ES-I3 (cell line): Measurements from ENCODE around the gene GPR45.

Source experiments
- H3K36me3 ChIP-seq: 2 replicates; pipeline ENCODE4 v1.6.1; 2013; ENCODE audit warnings: mild to moderate bottlenecking, low read length, control low read depth, moderate library complexity; ENCODE audit not compliant: insufficient read depth
- H3K4me1 ChIP-seq: 2 replicates; pipeline ENCODE4 v1.6.1; 2013; ENCODE audit warnings: mild to moderate bottlenecking, control low read depth, low read length; ENCODE audit not compliant: insufficient read depth
- H3K9ac ChIP-seq: 2 replicates; pipeline ENCODE4 v1.6.1; 2013; ENCODE audit warnings: low read depth, mild to moderate bottlenecking, low read length, moderate library complexity
- H3K9me3 ChIP-seq: 2 replicates; pipeline ENCODE4 v1.6.1; 2013; ENCODE audit warnings: mild to moderate bottlenecking, low read length, moderate library complexity; ENCODE audit not compliant: control insufficient read depth, insufficient read depth

The GPR45 gene

DNA sequence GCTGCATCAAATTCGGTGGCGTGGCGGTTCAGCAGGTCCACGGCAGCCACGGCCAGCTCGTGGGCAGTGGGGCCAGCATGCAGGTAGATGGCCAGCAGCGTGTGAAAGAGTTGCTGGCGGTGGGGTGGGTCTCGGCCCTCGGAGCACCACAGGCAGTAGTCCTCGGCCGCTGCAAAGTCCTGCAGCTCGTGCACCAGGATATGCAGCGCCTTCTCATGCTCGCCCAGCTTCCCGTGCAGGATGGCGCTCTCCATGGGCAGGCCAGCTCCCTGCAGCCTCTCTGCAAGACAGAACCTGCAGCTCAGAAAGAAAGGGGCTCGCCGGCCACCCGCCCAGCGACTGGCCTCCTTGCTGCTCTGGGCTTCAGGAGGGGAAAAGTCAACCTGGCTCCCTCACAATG, 27.9 kb downstream of the GPR45 start:
- Histone ChIP-seq H3K4me1 (no peaks in the 10 kb centered on the region), H3K9me3 (no peaks in the 10 kb centered on the region), H3K9ac (no peak overlapping the region), H3K36me3 (peaks cover 2% of the 10 kb centered on the region)

DNA sequence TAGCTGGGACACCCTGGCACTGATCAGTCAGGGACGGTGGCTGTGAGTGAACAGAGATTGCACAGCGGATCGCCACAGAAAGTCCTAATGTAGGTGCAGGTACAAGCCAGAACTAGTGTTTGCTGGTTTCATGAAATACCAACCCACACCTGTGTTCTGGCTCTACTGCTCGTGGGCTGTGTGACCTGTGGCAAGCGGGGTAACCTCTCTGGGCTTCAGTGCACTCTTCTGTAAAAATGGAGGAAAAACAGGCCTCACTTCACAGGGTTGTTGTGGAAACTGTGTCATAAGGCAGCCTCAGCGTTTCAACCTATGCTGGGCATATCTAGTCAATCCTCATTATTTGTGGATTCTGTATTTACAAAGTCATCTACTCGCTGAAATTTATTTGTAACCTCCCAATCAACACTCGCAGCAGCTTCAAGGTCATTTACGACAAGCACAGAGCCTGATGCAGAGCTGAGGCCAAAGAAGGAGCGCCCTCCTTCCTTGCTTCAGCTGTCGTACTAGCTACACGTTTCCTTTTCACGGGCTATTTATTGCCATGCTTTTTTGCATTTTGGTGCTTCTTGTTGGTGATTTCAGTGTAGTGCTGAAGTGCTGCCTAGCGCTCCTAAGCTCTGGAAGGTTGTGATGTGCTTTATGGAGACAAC, 30.0 kb downstream of the GPR45 start:
- Histone ChIP-seq H3K9ac (no peak overlapping the region), H3K36me3 (peaks cover 2% of the 10 kb centered on the region; the same call in 1 of the 2 replicates), H3K9me3 (no peaks in the 10 kb centered on the region), H3K4me1 (no peaks in the 10 kb centered on the region)

DNA sequence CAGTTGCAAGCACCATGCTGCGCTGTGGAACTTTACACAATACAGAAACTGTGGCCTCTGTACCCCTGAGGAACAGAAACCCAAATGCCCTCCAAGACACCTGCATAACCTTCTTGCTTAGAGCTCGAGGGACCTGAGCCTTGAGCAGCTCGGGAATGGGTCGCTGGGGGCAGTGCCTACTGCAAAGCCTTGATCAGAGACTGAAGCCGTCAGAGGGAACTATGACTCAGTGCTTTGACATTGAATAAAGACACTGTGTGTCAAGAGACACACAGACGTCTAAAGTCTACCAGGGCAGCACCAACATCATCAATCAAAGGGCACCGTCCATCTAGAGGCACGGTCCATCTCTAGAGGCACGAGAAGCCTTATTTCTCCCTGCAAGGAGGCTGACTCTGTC, 30.6 kb downstream of the GPR45 start:
- Histone ChIP-seq H3K9ac (no peak overlapping the region), H3K4me1 (no peaks in the 10 kb centered on the region), H3K9me3 (no peaks in the 10 kb centered on the region), H3K36me3 (peaks cover 2% of the 10 kb centered on the region; the same call in 1 of the 2 replicates)

DNA sequence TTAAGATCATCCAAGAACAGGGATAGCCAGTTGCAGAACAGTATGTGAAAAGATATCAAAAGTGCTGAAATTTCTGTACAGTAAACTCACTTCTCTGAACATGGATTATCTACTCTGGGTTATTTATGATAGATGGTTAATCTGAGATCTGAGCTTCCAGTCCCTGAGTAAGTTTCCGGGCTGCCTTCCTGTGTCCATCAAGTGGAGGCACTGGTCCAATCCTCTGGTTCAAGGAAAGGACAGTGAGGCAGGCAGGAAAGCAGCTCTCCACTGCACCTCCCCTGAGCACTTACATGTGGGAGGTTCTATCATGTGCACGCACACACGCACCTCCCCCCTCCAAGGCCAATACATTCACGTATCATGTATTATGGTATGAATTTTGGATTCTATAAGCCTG, 32.5 kb downstream of the GPR45 start:
- Histone ChIP-seq H3K9ac (no peak overlapping the region), H3K4me1 (no peaks in the 10 kb centered on the region), H3K9me3 (no peaks in the 10 kb centered on the region), H3K36me3 (no peaks in the 10 kb centered on the region; the same call in 1 of the 2 replicates)

DNA sequence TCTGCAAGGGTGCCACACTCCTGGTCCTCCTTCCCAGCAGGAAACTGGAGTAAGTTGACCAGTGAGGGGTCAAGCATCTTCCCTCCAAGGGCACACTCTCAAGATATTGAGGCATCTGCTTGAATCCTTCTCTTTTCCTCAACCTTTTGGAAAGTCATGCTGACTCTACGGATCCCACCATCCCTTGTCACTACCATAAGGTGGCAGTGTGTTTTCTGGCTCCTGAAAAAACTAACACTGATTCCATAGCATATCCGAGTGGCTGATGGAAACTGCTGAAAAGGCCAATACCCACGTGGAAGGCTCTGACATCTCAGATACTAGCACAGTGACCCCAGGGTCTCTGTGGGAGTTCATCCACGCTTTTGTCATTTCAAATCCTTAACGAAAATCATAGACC, 37.1 kb downstream of the GPR45 start:
- H3K36me3 ChIP-seq: no peaks in the 10 kb centered on the region; the same call in none of the 2 replicates
- no peaks in the 10 kb centered on the region for H3K4me1 ChIP-seq
- no peak overlapping the region for H3K9ac ChIP-seq
- no peaks in the 10 kb centered on the region for H3K9me3 ChIP-seq

DNA sequence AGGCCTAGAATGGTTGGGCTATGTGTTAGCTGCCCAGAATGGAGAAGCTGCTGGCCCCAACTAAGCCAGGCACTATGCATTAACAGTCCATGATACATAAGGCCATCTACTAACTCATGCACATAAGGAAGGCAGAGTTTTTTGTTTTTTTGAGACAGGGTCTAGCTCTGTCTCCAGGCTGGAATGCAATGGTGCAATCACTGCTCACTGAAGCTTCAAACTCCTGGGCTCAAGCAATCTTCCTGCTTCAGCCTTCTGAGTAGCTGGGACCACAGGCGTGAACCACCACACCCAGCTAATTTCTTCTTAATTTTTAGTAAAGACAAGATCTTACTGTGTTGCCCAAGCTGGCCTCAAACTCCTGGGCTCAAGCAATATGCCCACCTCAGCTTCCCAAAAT, 37.6 kb downstream of the GPR45 start:
- no peak overlapping the region for H3K9ac ChIP-seq
- H3K36me3 ChIP-seq: no peaks in the 10 kb centered on the region; the same call in none of the 2 replicates
- no peaks in the 10 kb centered on the region for H3K9me3 ChIP-seq
- H3K4me1 ChIP-seq: no peaks in the 10 kb centered on the region

DNA sequence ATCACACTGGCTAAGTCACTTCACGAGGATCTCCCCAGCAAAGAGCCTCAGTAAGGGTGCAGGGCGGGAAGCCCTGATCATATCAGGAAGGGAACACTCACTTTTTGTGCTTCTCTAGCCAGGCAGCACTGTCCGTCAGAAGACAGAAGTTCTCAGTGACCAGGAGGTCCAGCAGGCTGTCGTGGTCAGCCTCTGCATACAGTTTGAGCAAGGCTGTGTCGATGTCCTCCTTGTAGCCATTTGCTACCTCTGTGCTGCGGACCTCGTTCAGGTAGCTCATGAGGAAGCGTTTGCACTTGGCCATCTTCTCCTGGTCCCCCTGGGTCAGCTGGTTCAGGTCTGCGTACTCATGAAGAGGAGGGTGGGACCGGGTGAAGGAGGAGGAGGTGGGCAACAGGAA, 38.7 kb downstream of the GPR45 start:
- no peak overlapping the region for H3K9ac ChIP-seq
- no peaks in the 10 kb centered on the region for H3K9me3 ChIP-seq
- H3K4me1 ChIP-seq: no peaks in the 10 kb centered on the region
- no peaks in the 10 kb centered on the region; the same call in none of the 2 replicates for H3K36me3 ChIP-seq

DNA sequence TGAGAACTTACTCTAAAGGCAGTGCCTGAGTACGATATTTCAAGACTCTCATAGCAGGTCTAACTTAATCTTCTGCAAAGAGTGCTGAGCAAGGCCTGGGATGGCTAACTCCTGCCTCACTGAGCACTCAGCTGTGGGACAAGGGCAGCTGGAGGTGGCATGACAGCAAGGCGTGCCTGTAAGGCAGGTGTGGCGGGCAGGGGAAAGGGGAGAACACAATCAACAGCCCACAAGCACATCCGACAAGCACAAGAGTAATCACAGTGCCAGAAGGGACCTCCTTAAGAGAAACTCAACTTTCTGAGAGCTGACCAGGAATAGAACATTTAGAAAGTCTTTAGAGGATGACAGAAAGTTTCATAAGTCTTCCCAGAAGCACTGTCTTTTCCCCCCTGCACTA, 42.0 kb downstream of the GPR45 start:
- Histone ChIP-seq H3K9ac (no peak overlapping the region), H3K36me3 (peaks cover 9% of the 10 kb centered on the region), H3K4me1 (no peaks in the 10 kb centered on the region), H3K9me3 (no peaks in the 10 kb centered on the region)

DNA sequence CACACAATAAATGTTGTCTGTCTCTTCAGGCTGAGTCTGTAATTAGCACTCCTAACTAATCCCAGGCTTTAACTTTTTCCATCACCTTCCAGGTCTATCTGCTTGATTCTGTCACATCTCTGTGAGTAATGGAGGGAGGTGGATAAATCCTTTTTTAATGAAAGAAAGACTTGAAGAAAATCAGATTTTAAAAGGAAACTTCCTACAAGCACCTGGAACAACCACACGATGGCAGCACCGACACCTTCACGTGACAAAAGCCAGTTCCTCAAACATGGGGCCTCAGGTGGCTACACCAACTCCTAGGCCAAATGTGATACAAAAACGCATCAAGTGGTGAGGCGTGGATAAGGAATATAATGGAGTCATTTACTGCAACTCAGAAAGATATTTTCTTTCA, 46.1 kb downstream of the GPR45 start:
- Histone ChIP-seq H3K36me3 (peaks cover 11% of the 10 kb centered on the region), H3K9ac (no peak overlapping the region), H3K4me1 (no peaks in the 10 kb centered on the region), H3K9me3 (no peaks in the 10 kb centered on the region)

DNA sequence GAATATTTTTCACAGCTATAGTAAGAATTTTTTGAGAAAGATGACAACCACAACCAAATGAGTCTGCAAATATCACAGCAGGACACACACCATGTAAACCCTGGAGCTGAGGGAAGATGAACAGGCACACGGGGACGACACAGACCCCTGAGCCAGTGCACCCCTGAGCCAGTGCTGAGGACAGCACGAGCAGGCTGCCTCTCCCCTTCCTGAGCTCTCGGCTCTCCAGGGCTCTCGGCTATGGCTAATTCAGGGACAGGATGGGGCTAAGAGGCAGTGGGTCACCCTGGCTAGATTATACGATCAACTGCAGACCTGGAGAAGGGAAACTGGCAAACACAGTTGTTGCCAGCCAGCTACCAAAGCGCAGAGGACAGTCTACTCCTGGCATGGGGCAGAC, 46.6 kb downstream of the GPR45 start:
- no peaks in the 10 kb centered on the region for H3K9me3 ChIP-seq
- peaks cover 11% of the 10 kb centered on the region for H3K36me3 ChIP-seq
- H3K4me1 ChIP-seq: no peaks in the 10 kb centered on the region
- no peak overlapping the region for H3K9ac ChIP-seq

DNA sequence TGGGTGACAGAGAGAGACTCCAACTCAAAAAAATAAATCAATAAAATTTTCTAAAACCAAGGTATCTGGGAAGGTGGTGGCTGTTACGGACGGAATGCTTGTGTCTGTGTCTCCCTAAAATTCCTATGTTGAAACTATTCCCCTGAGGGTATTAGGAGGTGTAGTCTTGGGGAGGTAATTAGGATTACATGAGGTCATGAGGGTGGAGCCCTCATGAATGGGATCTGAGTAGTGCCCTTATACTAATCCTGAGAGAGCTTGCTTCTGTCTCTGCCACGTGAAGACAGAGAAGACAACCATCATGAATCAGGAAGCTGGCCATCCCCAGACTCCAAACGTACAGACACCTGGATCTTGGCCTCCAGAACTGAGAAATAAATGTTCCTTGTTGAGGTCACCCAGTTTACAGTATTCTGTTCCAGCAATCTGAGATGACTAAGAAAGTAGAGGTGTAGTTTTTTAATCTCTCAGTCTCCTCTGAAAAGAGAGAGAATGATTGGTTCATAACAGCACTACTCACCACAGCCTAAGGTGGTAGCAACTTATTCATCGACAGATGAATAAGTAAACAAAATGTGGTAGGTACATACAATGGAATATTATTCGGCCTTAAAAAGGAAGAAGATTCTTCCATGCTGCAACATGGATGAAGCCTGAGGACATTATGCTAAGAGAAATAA, 49.6 kb downstream of the GPR45 start:
- no peak overlapping the region for H3K9ac ChIP-seq

DNA sequence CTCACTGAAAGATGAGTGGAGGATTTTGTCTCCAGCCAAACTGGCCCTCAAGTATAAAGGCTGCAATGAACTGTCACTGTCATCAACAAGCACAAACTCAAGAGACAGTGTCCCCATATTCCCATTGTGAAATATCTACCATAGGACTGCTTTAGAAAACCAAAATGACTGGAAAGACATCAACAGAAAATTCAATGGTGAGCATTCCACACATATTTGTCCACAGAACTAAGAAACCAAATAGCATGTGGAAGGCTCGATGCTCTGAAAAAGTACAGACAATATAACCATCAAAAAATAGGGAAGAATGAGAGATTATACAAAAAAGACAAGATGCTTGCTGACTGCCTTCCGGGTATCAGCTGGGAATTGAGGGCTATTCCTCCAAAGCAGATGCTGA, 50.4 kb downstream of the GPR45 start:
- H3K36me3 ChIP-seq: peaks cover 2% of the 10 kb centered on the region; the same call in 1 of the 2 replicates
- peaks cover 5% of the 10 kb centered on the region; the same call in 1 of the 2 replicates for H3K4me1 ChIP-seq
- H3K9ac ChIP-seq: no peak overlapping the region
- H3K9me3 ChIP-seq: no peaks in the 10 kb centered on the region

More for the DNA sequence above, 49.6 kb downstream of the GPR45 start:
- H3K9me3 ChIP-seq: no peaks in the 10 kb centered on the region
- H3K36me3 ChIP-seq: peaks cover 7% of the 10 kb centered on the region; the same call in 1 of the 2 replicates
- peaks cover 5% of the 10 kb centered on the region; the same call in 1 of the 2 replicates for H3K4me1 ChIP-seq
